Stomach (tissue), 4 donors: Measurements from ENCODE around the gene PCBP3.

Experiments used
- CTCF ChIP-seq, 7 experiments: fragments of 450-650 bp in 4 of 7; fragments of 200-600 bp in 3 of 7; sonication (generic) in 3 of 7; IDR thresholded peaks; one replicate each; pipeline ENCODE4 v1.5.1; 2016 to 2019; ENCODE audit warnings: antibody characterized with exemption in 7 of 7, control low read depth in 2 of 7, mild to moderate bottlenecking in 1 of 7
- EP300 ChIP-seq: sonication (generic); formaldehyde crosslinking; IDR thresholded peaks from one replicate; pipeline ENCODE4 v1.6.1; 2017; ENCODE audit warnings: antibody characterized with exemption
- POLR2A ChIP-seq, 4 donors: fragments of 450-650 bp; IDR thresholded peaks; one replicate each; pipeline ENCODE4 v1.6.1; 2016; ENCODE audit warnings: antibody characterized with exemption in 4 of 4, control low read depth in 2 of 4, mild to moderate bottlenecking in 1 of 4, moderate library complexity in 1 of 4

GRCh38 chr21:45632160-45632559, 11.4 kb upstream of the PCBP3 start:
- TF ChIP-seq EP300 = no peak
- TF ChIP-seq CTCF (IDR thresholded peaks at IDR 0.05) = no peak
- TF ChIP-seq POLR2A (IDR thresholded peaks at IDR 0.05) = no peak
